ENCODE measurements around the gene SPINK2.

Gene SPINK2

DNA sequence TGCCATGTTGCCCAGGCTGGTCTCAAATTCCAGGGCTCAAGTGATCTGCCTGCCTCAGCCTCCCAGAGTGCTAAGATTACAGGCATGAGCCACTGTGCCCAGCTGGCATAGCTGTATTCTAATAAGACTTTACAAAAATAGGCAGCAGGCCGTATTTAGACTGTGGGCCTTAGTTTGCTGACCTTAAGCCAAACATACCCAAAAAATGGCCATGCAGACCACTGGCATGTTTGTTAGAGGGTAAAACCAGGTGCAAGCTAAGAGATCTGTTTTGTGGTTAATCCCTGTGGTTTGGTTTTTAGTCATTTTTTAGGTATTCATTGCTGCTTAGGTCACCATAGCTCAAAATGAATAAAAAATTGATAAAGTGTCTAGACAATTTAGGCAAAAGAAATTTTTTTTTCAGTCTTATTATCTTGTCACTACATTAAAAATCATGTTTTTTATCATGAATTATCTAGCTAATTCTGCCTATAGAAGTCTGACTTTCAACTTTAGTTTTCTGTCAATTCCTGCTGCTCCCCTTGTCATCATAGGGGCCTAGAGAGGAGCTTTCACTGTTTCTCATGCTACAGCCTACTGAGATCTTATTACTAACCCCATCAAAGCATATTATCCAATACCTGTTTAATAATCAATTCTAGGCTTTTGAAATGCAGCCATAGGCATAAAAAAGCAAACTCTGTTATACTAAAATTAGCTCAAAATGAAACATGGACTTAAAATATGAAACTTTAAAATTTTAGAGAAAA is 7.5 kb upstream of the SPINK2 start:
- no peaks in the 10 kb centered on the region for H3F3A ChIP-seq (ENCODE audit: control insufficient read depth, insufficient read depth)
- peaks cover 3% of the 10 kb centered on the region; the same call in 1 of the 2 replicates for H3K9me3 ChIP-seq (ENCODE audit: control insufficient read depth, insufficient read depth, low read length)
- H3K27me3 ChIP-seq (ENCODE audit: control insufficient read depth, low read length): no peaks in the 10 kb centered on the region
- TF ChIP-seq EZH2phosphoT487 (IDR thresholded peaks at IDR 0.05; ENCODE audit: borderline replicate concordance, low read length) (no peak), CTCF (IDR thresholded peaks at IDR 0.05; ENCODE audit: low read depth, low read length, poor library complexity, severe bottlenecking) (no peak)
- no peaks in the 10 kb centered on the region for H3K9me2 ChIP-seq (replicated peaks; ENCODE audit: control insufficient read depth, low read length)
- H3K4me3 ChIP-seq (ENCODE audit: low read length): no peak overlapping the region
- no peaks in the 10 kb centered on the region for H3K36me3 ChIP-seq (ENCODE audit: control insufficient read depth, low read length)
- no peaks in the 10 kb centered on the region for H3K79me2 ChIP-seq (ENCODE audit: control insufficient read depth, low read length)
- no peaks in the 10 kb centered on the region for H4K20me1 ChIP-seq (ENCODE audit: control insufficient read depth, insufficient read depth, low read depth, low read length)
- H3K4me2 ChIP-seq (ENCODE audit: low read length): no peak overlapping the region
- no peak overlapping the region for H3K27ac ChIP-seq (ENCODE audit: low read depth, low read length)
- H3K4me1 ChIP-seq (ENCODE audit: control insufficient read depth, low read length): no peaks in the 10 kb centered on the region

GRCh38 chr4:56823933-56824600 is 2.6 kb upstream of the SPINK2 start:
- H3K36me3 ChIP-seq (ENCODE audit: control insufficient read depth, low read length): no peaks in the 10 kb centered on the region
- H3K27me3 ChIP-seq (ENCODE audit: control insufficient read depth, low read length): peaks cover 10% of the 10 kb centered on the region
- H3K9me3 ChIP-seq (ENCODE audit: control insufficient read depth, insufficient read depth, low read length): peaks cover 3% of the 10 kb centered on the region; the same call in 1 of the 2 replicates
- no peaks in the 10 kb centered on the region for H3F3A ChIP-seq (ENCODE audit: control insufficient read depth, insufficient read depth)
- no peaks in the 10 kb centered on the region for H3K79me2 ChIP-seq (ENCODE audit: control insufficient read depth, low read length)
- no peak overlapping the region for H3K27ac ChIP-seq (ENCODE audit: low read depth, low read length)
- no peaks in the 10 kb centered on the region for H4K20me1 ChIP-seq (ENCODE audit: control insufficient read depth, insufficient read depth, low read depth, low read length)
- no peak overlapping the region for H3K4me2 ChIP-seq (ENCODE audit: low read length)
- no peaks in the 10 kb centered on the region for H3K9me2 ChIP-seq (replicated peaks; ENCODE audit: control insufficient read depth, low read length)
- TF ChIP-seq EZH2phosphoT487 (IDR thresholded peaks at IDR 0.05; ENCODE audit: borderline replicate concordance, low read length) (no peak), CTCF (IDR thresholded peaks at IDR 0.05; ENCODE audit: low read depth, low read length, poor library complexity, severe bottlenecking) (no peak)
- H3K4me3 ChIP-seq (ENCODE audit: low read length): no peak overlapping the region
- H3K4me1 ChIP-seq (ENCODE audit: control insufficient read depth, low read length): peaks cover 5% of the 10 kb centered on the region

- H3K4me2 ChIP-seq (ENCODE audit: low read length): no peak overlapping the region
- H3F3A ChIP-seq (ENCODE audit: control insufficient read depth, insufficient read depth): no peaks in the 10 kb centered on the region
- TF ChIP-seq EZH2phosphoT487 (IDR thresholded peaks at IDR 0.05; ENCODE audit: borderline replicate concordance, low read length) (no peak), CTCF (IDR thresholded peaks at IDR 0.05; ENCODE audit: low read depth, low read length, poor library complexity, severe bottlenecking) (no peak)
- H3K4me3 ChIP-seq (ENCODE audit: low read length): no peak overlapping the region
- H3K79me2 ChIP-seq (ENCODE audit: control insufficient read depth, low read length): no peaks in the 10 kb centered on the region
- H3K9me3 ChIP-seq (ENCODE audit: control insufficient read depth, insufficient read depth, low read length): no peaks in the 10 kb centered on the region
- peaks cover 10% of the 10 kb centered on the region for H3K27me3 ChIP-seq (ENCODE audit: control insufficient read depth, low read length)
- H3K27ac ChIP-seq (ENCODE audit: low read depth, low read length): no peak overlapping the region
- no peaks in the 10 kb centered on the region for H3K36me3 ChIP-seq (ENCODE audit: control insufficient read depth, low read length)
- H3K9me2 ChIP-seq (replicated peaks; ENCODE audit: control insufficient read depth, low read length): no peaks in the 10 kb centered on the region
- no peaks in the 10 kb centered on the region for H4K20me1 ChIP-seq (ENCODE audit: control insufficient read depth, insufficient read depth, low read depth, low read length)
- H3K4me1 ChIP-seq (ENCODE audit: control insufficient read depth, low read length): peaks cover 11% of the 10 kb centered on the region
These were observed 2.7 kb downstream of the SPINK2 start for GRCh38 chr4:56818797-56819196.
